ENCODE results near the gene RHBG.

RHBG gene

GRCh38 chr1:156427957-156428356 lies 58.9 kb downstream of the RHBG start:
- TF ChIP-seq CTCF (conservative IDR thresholded peaks at IDR 0.05; ENCODE audit: low read length) = no peak
- no peak for DNase-seq (ENCODE audit: low read depth)
- H3K4me3 ChIP-seq (ENCODE audit: low read length) = no peak overlapping the region

GRCh38 chr1:156428746-156429288 lies 59.8 kb downstream of the RHBG start:
- DNase-seq (ENCODE audit: low read depth) = no peak
- no peak overlapping the region for H3K4me3 ChIP-seq (ENCODE audit: low read length)
- no peak for TF ChIP-seq CTCF (conservative IDR thresholded peaks at IDR 0.05; ENCODE audit: low read length)

GRCh38 chr1:156429313-156430060 lies 60.5 kb downstream of the RHBG start:
- TF ChIP-seq CTCF (conservative IDR thresholded peaks at IDR 0.05; ENCODE audit: low read length) = no peak
- DNase-seq (ENCODE audit: low read depth) = no peak
- H3K4me3 ChIP-seq (ENCODE audit: low read length) = no peak overlapping the region

GRCh38 chr1:156430303-156430702 lies 61.3 kb downstream of the RHBG start:
- no peak for DNase-seq (ENCODE audit: low read depth)
- H3K4me3 ChIP-seq (ENCODE audit: low read length) = no peak overlapping the region
- no peak for TF ChIP-seq CTCF (conservative IDR thresholded peaks at IDR 0.05; ENCODE audit: low read length)

GRCh38 chr1:156430866-156431265 lies 61.9 kb downstream of the RHBG start:
- H3K4me3 ChIP-seq (ENCODE audit: low read length) = no peak overlapping the region
- TF ChIP-seq CTCF (conservative IDR thresholded peaks at IDR 0.05; ENCODE audit: low read length) = no peak
- DNase-seq (ENCODE audit: low read depth) = no peak

GRCh38 chr1:156431366-156431765 lies 62.4 kb downstream of the RHBG start:
- no peak overlapping the region for H3K4me3 ChIP-seq (ENCODE audit: low read length)
- no peak for DNase-seq (ENCODE audit: low read depth)
- TF ChIP-seq CTCF (conservative IDR thresholded peaks at IDR 0.05; ENCODE audit: low read length) = no peak
